GM12878 (cell line): ENCODE data around the gene WBP11. TPM values are rescaled to one million over a fixed set of nuclear protein-coding genes. Genes with fewer than 3 reads are reported as not detected.

ENCODE experiments used
- ATAC-seq: fragments of 200-7000 bp; cut with Tn5 transposase; 3 replicates; pipeline ENCODE4 v1.9.1; 2020; ENCODE audit warnings: mild to moderate bottlenecking, moderate library complexity
- BruUV-seq: library from RNA; stranded (reverse); fragments of 400-500 nt; replicated peaks from 2 replicates; lab custom pipeline; 2021; lab: Mats Ljungman, UMichigan
- CTCF ChIA-PET: fragments of 300-600 bp; sonication (Branson Sonifier 250); formaldehyde crosslinking; extraction: SDS; loops from one replicate; lab custom pipeline; 2021; ENCODE audit warnings: inconsistent platforms; lab: Yijun Ruan, JAX
- POLR2A ChIA-PET: fragments of 350-600 bp; formaldehyde crosslinking; extraction: SDS; loops from one replicate; lab custom pipeline; 2021; ENCODE audit warnings: inconsistent platforms; lab: Charles Lee
- RAD21 ChIA-PET: fragments of 300-600 bp; sonication (Branson Sonifier 250); formaldehyde crosslinking; loops from one replicate; lab custom pipeline; 2023; ENCODE audit warnings: antibody characterized with exemption; ENCODE audit not compliant: unreplicated experiment; lab: Charles Lee
- SMC1A ChIA-PET: fragments of 300-600 bp; sonication (Branson Sonifier 250); formaldehyde crosslinking; loops from one replicate; lab custom pipeline; 2023; ENCODE audit not compliant: unreplicated experiment, uncharacterized antibody; lab: Charles Lee
- DNase-seq: peaks from one replicate; pipeline ENCODE4 v3.0.0-alpha.2; 2011; ENCODE audit warnings: low read depth, low spot score
- FAIRE-seq: peaks from 3 replicates; lab custom pipeline; 2011; peaks lifted over from hg19 to GRCh38; lab: Jason Lieb, UNC
- H2AFZ ChIP-seq: 2 replicates; pipeline ENCODE4 v1.6.0; 2011; ENCODE audit warnings: low read depth, low read length, control low read depth; ENCODE audit not compliant: control insufficient read depth
- H3K27ac ChIP-seq: 2 replicates; pipeline ENCODE4 v1.5.1; 2011; ENCODE audit warnings: control low read depth; ENCODE audit not compliant: control insufficient read depth, insufficient read depth
- H3K27me3 ChIP-seq, 2 experiments: replicated peaks in 1 of 2; 2 replicates each; pipeline versions ENCODE4 v1.6.0 to v1.6.1; 2011; ENCODE audit warnings: low read length in 1 of 2; ENCODE audit not compliant: control insufficient read depth in 2 of 2, insufficient read depth in 2 of 2
- H3K36me3 ChIP-seq, 2 experiments: 2 replicates each; pipeline ENCODE4 v1.5.1; 2011; ENCODE audit warnings: low read length in 1 of 2; ENCODE audit not compliant: control insufficient read depth in 2 of 2, insufficient read depth in 2 of 2
- H3K4me1 ChIP-seq: 2 replicates; pipeline ENCODE4 v1.6.1; 2011; ENCODE audit warnings: mild to moderate bottlenecking, low read length, moderate library complexity, mixed read lengths; ENCODE audit not compliant: control insufficient read depth, insufficient read depth
- H3K4me2 ChIP-seq: 2 replicates; pipeline ENCODE4 v1.6.0; 2011; ENCODE audit warnings: control low read depth; ENCODE audit not compliant: control insufficient read depth, insufficient read depth
- H3K4me3 ChIP-seq: fragments of 200-600 bp; sonication (generic); 2 replicates; pipeline ENCODE4 v1.5.1; 2016
- H3K79me2 ChIP-seq: 2 replicates; pipeline ENCODE4 v1.6.0; 2011; ENCODE audit warnings: low read length; ENCODE audit not compliant: control insufficient read depth, insufficient read depth
- H3K9ac ChIP-seq: 2 replicates; pipeline ENCODE4 v1.8.0; 2011; ENCODE audit warnings: low read length, control low read depth, mixed read lengths; ENCODE audit not compliant: control insufficient read depth, insufficient read depth
- H3K9me3 ChIP-seq: replicated peaks from 3 replicates; pipeline ENCODE4 v1.5.1; 2011; ENCODE audit warnings: mild to moderate bottlenecking, low read length; ENCODE audit not compliant: control insufficient read depth, insufficient read depth
- H4K20me1 ChIP-seq: 2 replicates; pipeline ENCODE4 v1.6.0; 2011; ENCODE audit not compliant: control insufficient read depth, insufficient read depth
- BHLHE40 ChIP-seq, 2 experiments: fragments of 450-650 bp in 1 of 2; IDR thresholded peaks; 2 replicates each; pipeline ENCODE4 v1.6.1; 2011 to 2017; ENCODE audit warnings: low read depth in 2 of 2, borderline replicate concordance in 1 of 2, improper control_type of control experiment in 1 of 2, low read length in 1 of 2, mild to moderate bottlenecking in 1 of 2
- CBX5 ChIP-seq: sonication (generic); IDR thresholded peaks from 2 replicates; pipeline ENCODE4 v1.6.1; 2016; ENCODE audit warnings: low read depth, moderate library complexity, mild to moderate bottlenecking, inconsistent platforms
- CREB1 ChIP-seq: IDR thresholded peaks from 2 replicates; pipeline ENCODE4 v1.6.1; 2012; ENCODE audit warnings: low read depth, mild to moderate bottlenecking, inconsistent platforms
- CTCF ChIP-seq, 3 experiments: IDR thresholded peaks in 2 of 3; conservative IDR thresholded peaks in 1 of 3; 2 replicates each; pipeline ENCODE4 v1.5.1; 2011; ENCODE audit warnings: low read depth in 3 of 3, low read length in 3 of 3, mild to moderate bottlenecking in 3 of 3, control low read depth in 2 of 3, moderate library complexity in 2 of 3, inconsistent platforms in 1 of 3, mixed read lengths in 1 of 3; ENCODE audit not compliant: control insufficient read depth in 2 of 3, insufficient read depth in 1 of 3; ENCODE audit errors: extremely low read depth in 1 of 3
- E2F8 ChIP-seq: fragments of 450-650 bp; IDR thresholded peaks from 2 replicates; pipeline ENCODE4 v1.6.1; 2018; ENCODE audit warnings: mild to moderate bottlenecking, low read depth, moderate library complexity; ENCODE audit not compliant: partially characterized antibody
- MTA3 ChIP-seq: IDR thresholded peaks from 2 replicates; pipeline ENCODE4 v1.6.1; 2012; ENCODE audit warnings: low read length, inconsistent platforms, borderline replicate concordance
- RAD21 ChIP-seq: IDR thresholded peaks from 2 replicates; pipeline ENCODE4 v1.6.1; 2011; ENCODE audit warnings: mild to moderate bottlenecking, low read depth, low read length, moderate library complexity; ENCODE audit not compliant: insufficient read depth
- TARDBP ChIP-seq: IDR thresholded peaks from 2 replicates; pipeline ENCODE4 v1.6.1; 2016; ENCODE audit warnings: borderline replicate concordance
- TCF7 ChIP-seq: IDR thresholded peaks from 2 replicates; pipeline ENCODE4 v1.6.1; 2014; ENCODE audit warnings: antibody characterized with exemption, borderline replicate concordance
- WGBS: methylation state at CpG from one replicate; pipeline ENCODE4 v1.1.6; 2016; ENCODE audit warnings: low lambda C conversion rate; ENCODE audit not compliant: insufficient replicate concordance, insufficient coverage; ENCODE audit errors: missing lambda C conversion rate; 5-methylcytosine and 5-hydroxymethylcytosine counted together
- in situ Hi-C: fragments of 300-500 bp; cut with MboI; formaldehyde crosslinking; loops from 9 replicates; pipeline ENCODE4 v1.14.3; 2018; ENCODE audit warnings: mixed read lengths
- intact Hi-C: fragments of 100-400 bp; cut with micrococcal nuclease; formaldehyde crosslinking; loops from one replicate; pipeline ENCODE4 v1.14.2; 2022; ENCODE audit not compliant: unreplicated experiment
- polyA plus RNA-seq, 11 experiments: library from polyadenylated mRNA; depleted of rRNA in 4 of 11; unstranded in 6 of 11; stranded (reverse) in 5 of 11; fragments of >200 nt; fragmentation: Nextera tagmentation in 4 of 11; fragmentation: Illumina TruSeq in 1 of 11; extraction: Ambion mirVana in 4 of 11; extraction: Trizol in 1 of 11; gene quantifications; 1 replicate in 1 of 11; 2 replicates in 10 of 11; pipeline versions ENCODE4 v1.2.1 to v1.2.3, GENCODE V29; 2011 to 2016; ENCODE audit warnings: inconsistent platforms in 2 of 11, missing spikeins in 2 of 11, low read depth in 1 of 11
- total RNA-seq, 4 experiments: library from RNA; depleted of rRNA in 3 of 4; stranded (reverse); fragments of >200 nt in 3 of 4; fragmentation: Illumina TruSeq in 1 of 4; extraction: Trizol in 1 of 4; gene quantifications; 2 replicates each; pipeline versions ENCODE4 v1.2.1 to v1.2.3, GENCODE V29; 2013 to 2021

WBP11 gene
- total and polyA plus RNA-seq, 10 of the 15 experiments (the other 5 are each of a cell fraction or from before 2014, with no cell fraction given): 11.5 to 107 (median 29.1) TPM

DNA sequence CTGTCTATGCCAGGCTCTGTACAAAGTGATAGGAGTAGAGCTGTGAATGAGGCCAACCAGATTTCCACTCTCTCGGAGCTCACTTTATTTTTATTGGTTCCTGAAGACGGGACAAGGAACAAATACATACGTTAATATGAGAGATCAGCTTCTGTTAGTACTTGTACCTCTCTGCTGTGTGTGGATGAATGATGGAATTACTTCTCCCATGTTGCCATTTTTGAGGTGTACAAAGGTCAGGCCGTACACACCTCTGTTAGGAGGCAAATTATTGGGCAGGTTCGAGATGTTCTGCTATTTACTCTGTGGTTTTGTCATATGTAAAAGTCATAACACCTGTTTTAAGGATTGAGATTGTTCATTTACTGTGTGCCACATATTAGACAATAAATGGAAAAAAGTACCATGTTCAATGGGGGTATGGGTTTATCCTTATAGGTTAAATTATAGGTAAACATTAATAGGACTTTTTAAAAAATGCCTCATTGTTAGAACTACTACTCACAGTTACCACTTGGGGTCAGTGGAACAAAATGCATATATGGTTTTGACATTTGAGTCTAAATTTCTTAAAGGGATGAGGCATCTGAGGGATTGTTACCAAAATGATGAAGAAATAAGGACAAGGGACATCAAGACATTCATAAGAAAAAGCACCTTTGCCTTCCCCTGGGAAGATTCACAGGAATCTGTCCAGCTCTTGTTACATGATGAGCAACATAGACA, 26.9 kb downstream of the WBP11 start (continued):
- TF ChIP-seq RAD21: peak; percentile 59
- no peak for TF ChIP-seq E2F8
- TF ChIP-seq TARDBP: no peak
- peak; percentile 22 to 49 (median 41); a peak in 3 of 6 replicates for TF ChIP-seq CTCF (IDR thresholded peaks at IDR 0.05 in 2 of 3, conservative IDR thresholded peaks at IDR 0.05 in 1 of 3; ENCODE audit: control insufficient read depth in 2 of 3, extremely low read depth in 1 of 3, insufficient read depth in 1 of 3, low read depth in 3 of 3, low read length in 3 of 3)

DNA sequence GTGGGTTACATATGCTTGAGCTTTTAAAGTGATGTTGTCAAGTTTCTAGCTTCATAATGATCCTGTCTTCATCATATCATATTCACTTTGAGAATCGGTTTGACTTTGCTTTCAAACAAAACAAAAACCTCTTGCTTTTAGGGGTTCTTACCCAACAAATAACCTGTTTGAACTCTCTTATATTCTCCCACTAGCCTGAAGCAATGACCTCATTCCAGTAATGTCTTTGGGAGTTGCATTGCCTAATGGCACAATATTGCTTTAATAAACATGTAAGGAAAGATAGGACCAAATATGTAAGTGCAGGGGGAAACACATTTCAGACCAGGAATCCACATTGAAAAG, 27.7 kb downstream of the WBP11 start:
- no TSS peak for BruUV-seq
- no peaks in the 10 kb centered on the region for H3K36me3 ChIP-seq
- H3K27me3 ChIP-seq: no peaks in the 10 kb centered on the region
- FAIRE-seq (no peak), DNase-seq (no peak), ATAC-seq (no peak)
- no peak overlapping the region; the same call in 1 of the 2 replicates for H3K27ac ChIP-seq
- ChIA-PET CTCF (interaction anchor here (0.7 to 2.9 kb wide), 16 partner anchors 9 to 538 kb away, joined by 3 to 18 read pairs (median 4); partner anchors contain the start of genes C12orf60 and WBP11), SMC1A (interaction anchor here (0.8 to 4.4 kb wide), 10 partner anchors 24 to 809 kb away, joined by 3 to 29 read pairs (median 4); no protein-coding TSS in a partner anchor), POLR2A (interaction anchor here (0.8 to 4.3 kb wide), 3 partner anchors 9 to 29 kb away, joined by 4 to 24 read pairs (median 5); partner anchors contain the start of genes C12orf60 and WBP11), RAD21 (interaction anchor here (2.0 to 9.5 kb wide), 3 partner anchors 19 to 220 kb away, joined by 6 to 89 read pairs (median 11); partner anchors contain the start of genes C12orf60 and WBP11)
- peak overlapping the region; percentile 86 for H3K4me3 ChIP-seq
- H3K4me2 ChIP-seq: peak overlapping the region; percentile 95
- H3K79me2 ChIP-seq: peaks cover 21% of the 10 kb centered on the region
- H2AFZ ChIP-seq: peak overlapping the region; percentile 89
- in situ Hi-C loops: loop anchor here (10.0 to 25.0 kb wide), 3 partner anchors 179 to 1963 kb away; partner anchors contain the start of genes DDX47 and STRAP
- intact Hi-C loops: loop anchor here (2.0 kb wide), 1 partner anchor 27 kb away; the partner anchor contains the start of genes C12orf60 and WBP11
- no peaks in the 10 kb centered on the region for H3K9me3 ChIP-seq
- TF ChIP-seq CBX5 (no peak), MTA3 (0 out of 2 replicates have a peak, but pooled peaks have one; percentile 29), TCF7 (no peak), CREB1 (0 out of 2 replicates have a peak, but pooled peaks have one; percentile 12), BHLHE40 (IDR thresholded peaks at IDR 0.05; ENCODE audit: borderline replicate concordance in 1 of 2, low read depth in 2 of 2, low read length in 1 of 2) (no peak)
- H3K4me1 ChIP-seq: peaks cover 5% of the 10 kb centered on the region
- H3K9ac ChIP-seq: peak overlapping the region; percentile 87
- no peaks in the 10 kb centered on the region for H4K20me1 ChIP-seq
- WGBS: 0% methylated on average over 1 of the region's 1 CpG
